Tibial nerve (tissue), 4 donors: ENCODE data around the gene COPA. TPM values are rescaled to one million over a fixed set of nuclear protein-coding genes. Genes with fewer than 3 reads are reported as not detected.

Source experiments
- DNase-seq, 2 donors: peaks; one replicate each; pipeline ENCODE4 v3.0.0-alpha.2; 2019; ENCODE audit warnings: low spot score in 2 of 2
- H3K27ac ChIP-seq, 4 donors: fragments of 200-600 bp; sonication (generic) in 3 of 4; one replicate each; pipeline ENCODE4 v1.5.1; 2017 to 2019; ENCODE audit warnings: mild to moderate bottlenecking in 1 of 4
- H3K27me3 ChIP-seq, 2 donors: fragments of 200-600 bp; sonication (generic) in 1 of 2; one replicate each; pipeline versions ENCODE4 v1.5.1 to v1.6.0; 2017 to 2019
- H3K36me3 ChIP-seq, 3 donors: fragments of 200-600 bp; sonication (generic); one replicate each; pipeline ENCODE4 v1.5.1; 2018 to 2019
- H3K4me1 ChIP-seq, 4 donors: fragments of 200-600 bp; sonication (generic) in 3 of 4; one replicate each; pipeline ENCODE4 v1.5.1; 2017 to 2019
- H3K4me3 ChIP-seq, 4 donors: fragments of 200-600 bp; sonication (generic) in 3 of 4; one replicate each; pipeline ENCODE4 v1.5.1; 2017 to 2019; ENCODE audit warnings: mild to moderate bottlenecking in 1 of 4, moderate library complexity in 1 of 4
- H3K9me3 ChIP-seq, 4 donors: fragments of 200-600 bp; sonication (generic) in 3 of 4; one replicate each; pipeline ENCODE4 v1.5.1; 2017 to 2019
- EP300 ChIP-seq, 2 donors: sonication (generic); formaldehyde crosslinking; IDR thresholded peaks; one replicate each; pipeline ENCODE4 v1.6.1; 2017; ENCODE audit warnings: antibody characterized with exemption in 2 of 2, mild to moderate bottlenecking in 1 of 2
- POLR2A ChIP-seq, 2 donors: fragments of 450-650 bp; IDR thresholded peaks; one replicate each; pipeline ENCODE4 v1.6.1; 2017; ENCODE audit warnings: antibody characterized with exemption in 2 of 2, mild to moderate bottlenecking in 2 of 2, moderate library complexity in 2 of 2
- WGBS, 2 donors: methylation state at CpG; one replicate each; pipeline ENCODE4 v1.1.5; 2018; 5-methylcytosine and 5-hydroxymethylcytosine counted together
- small RNA-seq: library from RNA; depleted of rRNA; stranded (forward); fragments of <200 nt; gene quantifications from one replicate; pipeline ENCODE3, GENCODE V24; 2016
- total RNA-seq, 4 donors: library from RNA; depleted of rRNA; stranded (reverse); fragments of >200 nt; gene quantifications; one replicate each; pipeline ENCODE4 v1.1.0, GENCODE V29; 2016
- TF ChIP-seq, protein P1 (sequence below), 5 experiments: fragments of 200-600 bp in 3 of 5; fragments of 450-650 bp in 2 of 5; sonication (generic) in 3 of 5; IDR thresholded peaks; one replicate each; pipeline ENCODE4 v1.5.1; 2016 to 2019; ENCODE audit warnings: antibody characterized with exemption in 5 of 5, mild to moderate bottlenecking in 3 of 5, moderate library complexity in 2 of 5

The COPA gene
- total RNA-seq, 4 donors from 2014 or later, result 92.2 to 127 (median 112) TPM

DNA sequence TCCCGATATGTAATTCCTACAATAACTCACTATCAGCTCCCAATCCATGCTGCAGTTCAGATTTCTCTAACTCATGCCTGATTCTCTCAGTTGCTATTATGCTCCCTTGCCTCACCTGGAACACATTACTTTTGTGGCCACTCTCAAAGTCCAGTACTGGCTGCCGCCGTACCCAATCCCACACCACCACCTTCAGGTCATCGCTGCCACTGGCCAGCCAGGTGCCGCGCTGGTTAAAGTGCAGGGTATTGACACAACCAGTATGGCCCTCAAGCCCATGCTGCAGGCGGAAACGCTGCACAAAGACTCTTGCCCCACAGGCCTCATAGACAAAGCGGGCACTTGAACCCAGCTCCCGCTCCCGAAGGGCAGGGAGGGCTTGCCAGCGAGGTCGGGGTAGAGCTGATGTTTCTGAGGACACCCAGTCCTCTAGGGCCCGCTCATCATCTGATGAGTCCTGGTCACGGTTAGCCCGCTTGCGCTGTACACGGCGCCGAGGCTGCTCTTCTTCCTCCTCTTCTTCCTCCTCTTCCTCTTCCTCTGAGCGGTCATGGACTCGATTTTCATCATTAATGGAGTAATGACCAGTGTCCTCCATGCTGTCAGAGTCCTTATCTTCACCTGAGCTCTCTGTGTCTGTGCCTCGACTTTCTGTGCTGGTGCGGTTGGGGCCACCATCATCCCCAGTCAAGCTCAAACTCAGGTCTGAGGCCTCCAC, 103.3 kb downstream of the COPA start:
- Histone ChIP-seq H3K27me3 (no peaks in the 10 kb centered on the region), H3K27ac (no peak overlapping the region), H3K9me3 (no peaks in the 10 kb centered on the region), H3K4me1 (peaks cover 0 to 12% (median 0%) of the 10 kb centered on the region in 4 donors), H3K36me3 (peaks cover 2 to 91% (median 19%) of the 10 kb centered on the region in 3 donors), H3K4me3 (no peak overlapping the region)
- no peak for TF ChIP-seq POLR2A (IDR thresholded peaks at IDR 0.05)
- TF ChIP-seq EP300 (IDR thresholded peaks at IDR 0.05), result no peak
- TF ChIP-seq, protein P1, sequence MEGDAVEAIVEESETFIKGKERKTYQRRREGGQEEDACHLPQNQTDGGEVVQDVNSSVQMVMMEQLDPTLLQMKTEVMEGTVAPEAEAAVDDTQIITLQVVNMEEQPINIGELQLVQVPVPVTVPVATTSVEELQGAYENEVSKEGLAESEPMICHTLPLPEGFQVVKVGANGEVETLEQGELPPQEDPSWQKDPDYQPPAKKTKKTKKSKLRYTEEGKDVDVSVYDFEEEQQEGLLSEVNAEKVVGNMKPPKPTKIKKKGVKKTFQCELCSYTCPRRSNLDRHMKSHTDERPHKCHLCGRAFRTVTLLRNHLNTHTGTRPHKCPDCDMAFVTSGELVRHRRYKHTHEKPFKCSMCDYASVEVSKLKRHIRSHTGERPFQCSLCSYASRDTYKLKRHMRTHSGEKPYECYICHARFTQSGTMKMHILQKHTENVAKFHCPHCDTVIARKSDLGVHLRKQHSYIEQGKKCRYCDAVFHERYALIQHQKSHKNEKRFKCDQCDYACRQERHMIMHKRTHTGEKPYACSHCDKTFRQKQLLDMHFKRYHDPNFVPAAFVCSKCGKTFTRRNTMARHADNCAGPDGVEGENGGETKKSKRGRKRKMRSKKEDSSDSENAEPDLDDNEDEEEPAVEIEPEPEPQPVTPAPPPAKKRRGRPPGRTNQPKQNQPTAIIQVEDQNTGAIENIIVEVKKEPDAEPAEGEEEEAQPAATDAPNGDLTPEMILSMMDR (IDR thresholded peaks at IDR 0.05), result no peak
- no peak for DNase-seq
- 94 to 96% methylated on average over 22 to 24 of the region's 24 CpGs for WGBS, 2 donors

Small RNA genes lying within 50 kb of the gene (small RNA-seq; reads per million reads assigned to genes)
- gene RF00019, result not detected
- gene RNU4-42P, result not detected

Other genes starting within 250 kb of the COPA start
- gene IGSF8, start 244.6 kb downstream of the COPA start, total RNA-seq, result 10 to 100 TPM; 42.6 to 73.9 (median 50.7) TPM
- gene ATP1A2, start 227.5 kb downstream of the COPA start, total RNA-seq, result 100 to 1,000 TPM; 173 to 211 (median 201) TPM
- gene ATP1A4, start 191.6 kb downstream of the COPA start, total RNA-seq, result 1 to 10 TPM in 3 of 4 donors, under 1 TPM in 1; 0.90 to 5.0 (median 2.1) TPM
- 1 to 10 TPM in 1 of 4 donors, under 1 TPM in 1, not detected in 2; 0.98 to 1.7 TPM for gene CASQ1, start 152.7 kb downstream of the COPA start, total RNA-seq
- gene PEA15, start 137.9 kb downstream of the COPA start, total RNA-seq, result 100 to 1,000 TPM; 144 to 154 (median 147) TPM
- 100 to 1,000 TPM; 126 to 186 (median 172) TPM for gene DCAF8, start 80.7 kb downstream of the COPA start, total RNA-seq
- 10 to 100 TPM; 66.6 to 85.9 (median 71.6) TPM for gene PEX19, start 58.1 kb downstream of the COPA start, total RNA-seq
- 10 to 100 TPM; 60.6 to 85.5 (median 73.0) TPM for gene NCSTN, start 133 bp upstream of the COPA start, total RNA-seq
- gene NHLH1, start 23.8 kb upstream of the COPA start, total RNA-seq, result not detected
- 1 to 10 TPM in 3 of 4 donors, under 1 TPM in 1; 0.84 to 2.0 (median 1.4) TPM for gene VANGL2, start 57.3 kb upstream of the COPA start, total RNA-seq
- 1 to 10 TPM in 1 of 4 donors, under 1 TPM in 3; 0.20 to 1.5 (median 0.46) TPM for gene SLAMF6, start 180.0 kb upstream of the COPA start, total RNA-seq
- 10 to 100 TPM in 1 of 4 donors, 1 to 10 TPM in 3; 2.4 to 12.0 (median 6.2) TPM for gene CD84, start 236.2 kb upstream of the COPA start, total RNA-seq